Body of pancreas (tissue), 4 donors: ENCODE data around the gene GALE. TPM values are rescaled to one million over a fixed set of nuclear protein-coding genes. Genes with fewer than 3 reads are reported as not detected.

Experiments used
- ATAC-seq: fragments of 150-250 bp; one replicate; pipeline ENCODE4 v1.9.1; 2016
- DNase-seq, 4 donors: peaks; one replicate each; pipeline ENCODE4 v3.0.0-alpha.2; 2019
- H3K27ac ChIP-seq, 4 donors: fragments of 200-600 bp; sonication (generic); 1 replicate in 3 of 4; 2 replicates in 1 of 4; pipeline versions ENCODE4 v1.5.1 to v1.6.1; 2016 to 2019; ENCODE audit warnings: mild to moderate bottlenecking in 1 of 4, mixed read lengths in 1 of 4, moderate library complexity in 1 of 4
- H3K27me3 ChIP-seq, 2 donors: fragments of 200-600 bp; sonication (generic); one replicate each; pipeline ENCODE4 v1.6.0; 2016; ENCODE audit warnings: mild to moderate bottlenecking in 1 of 2
- H3K36me3 ChIP-seq, 2 donors: fragments of 200-600 bp; sonication (generic); replicated peaks in 1 of 2; 2 replicates each; pipeline ENCODE4 v1.5.1; 2016; ENCODE audit warnings: low read depth in 2 of 2; ENCODE audit not compliant: insufficient read depth in 1 of 2
- H3K4me1 ChIP-seq: fragments of 200-600 bp; sonication (generic); one replicate; pipeline ENCODE4 v1.6.0; 2016
- H3K4me3 ChIP-seq, 2 donors: fragments of 200-600 bp; sonication (generic); 1 replicate in 1 of 2; 2 replicates in 1 of 2; pipeline ENCODE4 v1.5.1; 2016 to 2019
- H3K9me3 ChIP-seq, 3 donors: fragments of 200-600 bp; sonication (generic); 1 replicate in 2 of 3; 2 replicates in 1 of 3; pipeline ENCODE4 v1.5.1; 2016
- CTCF ChIP-seq, 7 experiments: fragments of 450-650 bp in 4 of 7; fragments of 200-600 bp in 3 of 7; sonication (generic) in 3 of 7; IDR thresholded peaks; one replicate each; pipeline ENCODE4 v1.5.1; 2016 to 2019; ENCODE audit warnings: antibody characterized with exemption in 7 of 7
- POLR2A ChIP-seq, 3 donors: fragments of 450-650 bp; IDR thresholded peaks; one replicate each; pipeline ENCODE4 v1.6.1; 2016; ENCODE audit warnings: antibody characterized with exemption in 3 of 3, mild to moderate bottlenecking in 2 of 3
- WGBS, 2 donors: methylation state at CpG; one replicate each; pipeline ENCODE4 v1.1.5; 2017; 5-methylcytosine and 5-hydroxymethylcytosine counted together
- intact Hi-C: fragments of 100-400 bp; cut with DNase I; formaldehyde crosslinking; loops from one replicate; pipeline ENCODE4 v1.15.1; 2023
- total RNA-seq, 2 donors: library from RNA; depleted of rRNA; stranded (reverse); fragments of >200 nt; gene quantifications; one replicate each; pipeline ENCODE4 v1.1.0, GENCODE V29; 2016

The GALE gene
- total RNA-seq, 2 donors from 2014 or later = 29.3 to 32.7 TPM

GRCh38 chr1:23756676-23757075 is 43.9 kb downstream of the GALE start:
- 83% methylated on average over 3 of the region's 3 CpGs; no CpG with 5 or more reads in 1 of the 2 donors for WGBS, 2 donors
- Histone ChIP-seq H3K9me3 (no peaks in the 10 kb centered on the region), H3K27me3 (no peaks in the 10 kb centered on the region), H3K4me1 (peaks cover 3% of the 10 kb centered on the region), H3K36me3 (peaks cover 49 to 74% of the 10 kb centered on the region in 2 donors), H3K4me3 (no peak overlapping the region), H3K27ac (no peak overlapping the region)
- DNase-seq (no peak), ATAC-seq (no peak)
- intact Hi-C loops = no loop called here
- no peak for TF ChIP-seq POLR2A (IDR thresholded peaks at IDR 0.05)
- TF ChIP-seq CTCF (IDR thresholded peaks at IDR 0.05) = no peak

DNA sequence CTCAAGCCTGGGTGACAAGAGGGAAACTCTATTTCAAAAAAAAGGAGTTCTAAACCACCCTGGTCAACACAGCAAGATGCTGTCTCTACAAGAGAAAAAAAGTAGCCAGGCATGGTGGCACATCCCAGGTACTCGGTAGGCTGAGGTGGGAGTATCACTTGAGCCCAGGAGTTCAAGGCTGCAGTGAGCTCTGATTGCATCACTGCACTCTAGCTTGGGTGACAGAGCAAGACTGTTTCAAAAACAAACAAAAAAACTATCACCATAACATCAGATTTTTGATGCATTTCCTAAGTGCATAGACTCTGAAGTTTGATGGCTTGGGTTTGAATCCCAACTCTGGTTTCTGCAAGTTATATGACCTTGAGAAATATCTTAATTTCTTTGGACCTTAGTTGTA is 47.6 kb downstream of the GALE start:
- H3K4me1 ChIP-seq = peaks cover 22% of the 10 kb centered on the region
- ATAC-seq (no peak), DNase-seq (no peak)
- intact Hi-C loops = no loop called here
- H3K36me3 ChIP-seq = peaks cover 38 to 58% of the 10 kb centered on the region in 2 donors
- no peak overlapping the region for H3K27ac ChIP-seq
- 45 to 50% methylated on average over 1 of the region's 1 CpG for WGBS, 2 donors
- no peaks in the 10 kb centered on the region for H3K27me3 ChIP-seq
- no peaks in the 10 kb centered on the region for H3K9me3 ChIP-seq
- no peak for TF ChIP-seq POLR2A (IDR thresholded peaks at IDR 0.05)
- TF ChIP-seq CTCF (IDR thresholded peaks at IDR 0.05) = no peak
- no peak overlapping the region for H3K4me3 ChIP-seq

GRCh38 chr1:23751815-23752200 is 48.7 kb downstream of the GALE start:
- DNase-seq (no peak), ATAC-seq (no peak)
- Histone ChIP-seq H3K4me1 (peaks cover 33% of the 10 kb centered on the region), H3K27me3 (no peaks in the 10 kb centered on the region), H3K27ac (no peak overlapping the region), H3K36me3 (peaks cover 34 to 54% of the 10 kb centered on the region in 2 donors), H3K4me3 (no peak overlapping the region), H3K9me3 (no peaks in the 10 kb centered on the region)
- intact Hi-C loops = no loop called here
- 35 to 42% methylated on average over 4 of the region's 4 CpGs for WGBS, 2 donors
- no peak for TF ChIP-seq CTCF (IDR thresholded peaks at IDR 0.05)
- TF ChIP-seq POLR2A (IDR thresholded peaks at IDR 0.05) = no peak

DNA sequence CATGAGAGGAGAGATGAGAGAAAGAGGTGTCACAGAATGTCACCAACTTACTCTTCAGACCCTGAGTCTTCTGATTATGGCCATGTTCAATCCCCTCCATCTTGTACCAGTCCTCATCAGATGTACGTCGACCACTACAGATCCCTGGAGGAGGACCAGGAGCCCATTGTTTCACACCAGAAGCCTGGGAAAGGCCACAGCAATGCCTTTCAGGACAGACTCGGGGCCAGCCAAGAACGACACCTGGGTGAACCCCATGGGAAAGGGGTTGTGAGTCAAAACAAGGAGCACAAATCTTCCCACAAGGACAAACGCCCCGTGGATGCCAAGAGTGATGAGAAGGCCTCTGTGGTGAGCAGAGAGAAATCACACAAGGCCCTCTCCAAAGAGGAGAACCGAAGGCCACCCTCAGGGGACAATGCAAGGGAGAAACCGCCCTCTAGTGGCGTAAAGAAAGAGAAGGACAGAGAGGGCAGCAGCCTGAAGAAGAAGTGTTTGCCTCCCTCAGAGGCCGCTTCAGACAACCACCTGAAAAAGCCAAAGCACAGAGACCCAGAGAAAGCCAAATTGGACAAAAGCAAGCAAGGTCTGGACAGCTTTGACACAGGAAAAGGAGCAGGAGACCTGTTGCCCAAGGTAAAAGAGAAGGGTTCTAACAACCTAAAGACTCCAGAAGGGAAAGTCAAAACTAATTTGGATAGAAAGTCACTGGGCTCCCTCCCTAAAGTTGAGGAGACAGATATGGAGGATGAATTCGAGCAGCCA is 49.3 kb downstream of the GALE start:
- ATAC-seq = peak; percentile 82
- Histone ChIP-seq H3K4me3 (no peak overlapping the region), H3K36me3 (peaks cover 32 to 49% of the 10 kb centered on the region in 2 donors), H3K27ac (peak overlapping the region in 1 of 4 donors; percentile 26), H3K4me1 (peaks cover 39% of the 10 kb centered on the region), H3K27me3 (no peaks in the 10 kb centered on the region), H3K9me3 (no peaks in the 10 kb centered on the region)
- 25 to 34% methylated on average over 11 of the region's 11 CpGs for WGBS, 2 donors
- TF ChIP-seq CTCF (IDR thresholded peaks at IDR 0.05) = peak; percentile 51 to 76 (median 65)
- TF ChIP-seq POLR2A (IDR thresholded peaks at IDR 0.05) = no peak
- intact Hi-C loops = no loop called here
- peak; percentile 50 to 69 (median 60) for DNase-seq

- Histone ChIP-seq H3K4me3 (no peak overlapping the region), H3K27ac (no peak overlapping the region), H3K9me3 (no peaks in the 10 kb centered on the region), H3K4me1 (peaks cover 55% of the 10 kb centered on the region), H3K36me3 (peaks cover 7 to 22% of the 10 kb centered on the region in 2 donors), H3K27me3 (no peaks in the 10 kb centered on the region)
- DNase-seq (no peak), ATAC-seq (no peak)
- 31 to 36% methylated on average over 3 of the region's 3 CpGs for WGBS, 2 donors
- intact Hi-C loops = no loop called here
- no peak for TF ChIP-seq POLR2A (IDR thresholded peaks at IDR 0.05)
- TF ChIP-seq CTCF (IDR thresholded peaks at IDR 0.05) = no peak
Observed at GRCh38 chr1:23748016-23748415, 52.5 kb downstream of the GALE start.
